HCT116 (cell line): ENCODE results near the gene IL17RA. TPM values are rescaled to one million over a fixed set of nuclear protein-coding genes. Genes with fewer than 3 reads are reported as not detected.

Experiments used
- ATAC-seq: fragments of 200-7000 bp; cut with Tn5 transposase; 2 replicates; pipeline ENCODE4 v1.9.1; 2020; ENCODE audit warnings: mild to moderate bottlenecking, moderate library complexity
- BruUV-seq: library from RNA; stranded (reverse); fragments of 400-500 nt; replicated peaks from 2 replicates; lab custom pipeline; 2021; lab: Mats Ljungman, UMichigan
- CTCF ChIA-PET: fragments of 300-600 bp; sonication (Branson Sonifier 250); formaldehyde crosslinking; loops from one replicate; lab custom pipeline; 2021; ENCODE audit warnings: antibody characterized with exemption; lab: Charles Lee
- POLR2A ChIA-PET: fragments of 300-600, 350-600 bp; sonication (Branson Sonifier 250); formaldehyde crosslinking; loops from one replicate; lab custom pipeline; 2021; ENCODE audit warnings: antibody characterized with exemption; lab: Charles Lee
- RAD21 ChIA-PET, 2 experiments: fragments of 300-600 bp; sonication (Branson Sonifier 250); formaldehyde crosslinking; loops; one replicate each; lab custom pipeline; 2023; ENCODE audit warnings: low total read pairs in 2 of 2; ENCODE audit not compliant: uncharacterized antibody in 2 of 2, unreplicated experiment in 2 of 2, low non-redundant PET in 1 of 2; lab: Charles Lee
- DNase-seq: peaks from one replicate; pipeline ENCODE4 v3.0.0-alpha.2; 2010; ENCODE audit warnings: low read depth, low spot score
- H2AFZ ChIP-seq: fragments of 200-600 bp; shearing (Covaris generic), sonication (generic); 2 replicates; pipeline ENCODE4 v1.6.1; 2017; ENCODE audit warnings: low read depth, mixed run types, mixed read lengths, antibody characterized with exemption, low read length; ENCODE audit not compliant: poor library complexity, severe bottlenecking
- H3K27ac ChIP-seq: 2 replicates; pipeline ENCODE4 v1.5.1; 2012; ENCODE audit warnings: low read depth, low read length
- H3K27me3 ChIP-seq: fragments of 200-600 bp; sonication (generic); 2 replicates; pipeline ENCODE4 v1.6.1; 2016; ENCODE audit warnings: mixed run types, low read length, mixed read lengths; ENCODE audit not compliant: insufficient read depth
- H3K36me3 ChIP-seq, 2 experiments: fragments of 200-500 bp in 1 of 2; fragments of 200-600 bp in 1 of 2; sonication (Bioruptor generic) in 1 of 2; sonication (generic) in 1 of 2; 2 replicates each; pipeline versions ENCODE4 v1.5.1 to v1.6.1; 2014 to 2016; ENCODE audit warnings: low read length in 2 of 2, inconsistent platforms in 1 of 2, mixed read lengths in 1 of 2, mixed run types in 1 of 2; ENCODE audit not compliant: insufficient read depth in 2 of 2, control insufficient read depth in 1 of 2
- H3K4me1 ChIP-seq, 2 experiments: fragments of 200-600 bp in 1 of 2; sonication (generic) in 1 of 2; 2 replicates each; pipeline versions ENCODE4 v1.5.1 to v1.6.1; 2012 to 2017; ENCODE audit warnings: low read length in 2 of 2, inconsistent platforms in 1 of 2, mild to moderate bottlenecking in 1 of 2, mixed read lengths in 1 of 2, mixed run types in 1 of 2, moderate library complexity in 1 of 2; ENCODE audit not compliant: insufficient read depth in 2 of 2, control insufficient read depth in 1 of 2
- H3K4me2 ChIP-seq: fragments of 200-600 bp; sonication (generic); 2 replicates; pipeline ENCODE4 v1.6.1; 2017; ENCODE audit warnings: mixed run types, low read length, mixed read lengths
- H3K4me3 ChIP-seq, 2 experiments: fragments of 200-600 bp in 1 of 2; sonication (generic) in 1 of 2; replicated peaks in 1 of 2; 2 replicates each; pipeline ENCODE4 v1.5.1; 2011 to 2016; ENCODE audit warnings: low read length in 2 of 2, control low read depth in 1 of 2, low read depth in 1 of 2, mild to moderate bottlenecking in 1 of 2, mixed read lengths in 1 of 2, mixed run types in 1 of 2
- H3K79me2 ChIP-seq: fragments of 200-600 bp; sonication (generic); 2 replicates; pipeline ENCODE4 v1.6.1; 2017; ENCODE audit warnings: mild to moderate bottlenecking, mixed run types, low read length, moderate library complexity, mixed read lengths; ENCODE audit not compliant: insufficient read depth
- H3K9ac ChIP-seq: fragments of 200-600 bp; sonication (generic); 2 replicates; pipeline ENCODE4 v1.6.1; 2016; ENCODE audit warnings: low read length, mixed read lengths
- H3K9me2 ChIP-seq: fragments of 200-600 bp; sonication (generic), shearing (Covaris generic); 2 replicates; pipeline ENCODE4 v1.6.1; 2017; ENCODE audit warnings: mixed run types, mild to moderate bottlenecking, moderate library complexity; ENCODE audit not compliant: insufficient read depth
- H3K9me3 ChIP-seq, 2 experiments: fragments of 200-500 bp in 1 of 2; fragments of 200-600 bp in 1 of 2; sonication (Bioruptor generic) in 1 of 2; sonication (generic) in 1 of 2; 2 replicates each; pipeline ENCODE4 v1.6.1; 2014 to 2017; ENCODE audit warnings: low read length in 2 of 2, mixed read lengths in 2 of 2, inconsistent platforms in 1 of 2, low read depth in 1 of 2, mild to moderate bottlenecking in 1 of 2, mixed run types in 1 of 2, moderate library complexity in 1 of 2; ENCODE audit not compliant: control insufficient read depth in 1 of 2, insufficient read depth in 1 of 2
- H4K20me1 ChIP-seq: fragments of 200-600 bp; sonication (generic), shearing (Covaris generic); 2 replicates; pipeline ENCODE4 v1.6.1; 2017; ENCODE audit warnings: mixed run types, mild to moderate bottlenecking, moderate library complexity; ENCODE audit not compliant: insufficient read depth
- ATF3 ChIP-seq: IDR thresholded peaks from 2 replicates; pipeline ENCODE4 v1.6.1; 2012
- CEBPB ChIP-seq: IDR thresholded peaks from 2 replicates; pipeline ENCODE4 v1.6.1; 2012; ENCODE audit warnings: low read depth
- EGR1 ChIP-seq: IDR thresholded peaks from 2 replicates; pipeline ENCODE4 v1.6.1; 2012; ENCODE audit warnings: low read depth
- ELF1 ChIP-seq: IDR thresholded peaks from 2 replicates; pipeline ENCODE4 v1.6.1; 2012; ENCODE audit warnings: low read depth, borderline replicate concordance
- EZH2 ChIP-seq: fragments of 200-600 bp; sonication (generic); IDR thresholded peaks from 2 replicates; pipeline ENCODE4 v1.6.1; 2017; ENCODE audit warnings: antibody characterized with exemption, mixed run types
- EZH2phosphoT487 ChIP-seq: fragments of 200-600 bp; IDR thresholded peaks from 2 replicates; pipeline ENCODE4 v1.6.1; 2018; ENCODE audit warnings: antibody characterized with exemption, borderline replicate concordance
- FOSL1 ChIP-seq: IDR thresholded peaks from 2 replicates; pipeline ENCODE4 v1.6.1; 2012; ENCODE audit warnings: low read depth
- JUND ChIP-seq: IDR thresholded peaks from 2 replicates; pipeline ENCODE4 v1.6.1; 2012
- MAX ChIP-seq: IDR thresholded peaks from 2 replicates; pipeline ENCODE4 v1.6.1; 2012
- POLR2A ChIP-seq: IDR thresholded peaks from 2 replicates; pipeline ENCODE4 v1.7.0; 2011; ENCODE audit warnings: borderline replicate concordance; ENCODE audit not compliant: insufficient read depth, insufficient read length; ENCODE audit errors: extremely low read depth
- POLR2AphosphoS5 ChIP-seq: IDR thresholded peaks from 2 replicates; pipeline ENCODE4 v1.6.1; 2011; ENCODE audit warnings: mild to moderate bottlenecking, low read depth, low read length, moderate library complexity
- SIN3A ChIP-seq: IDR thresholded peaks from 2 replicates; pipeline ENCODE4 v1.6.1; 2012; ENCODE audit warnings: low read depth
- SP1 ChIP-seq: IDR thresholded peaks from 2 replicates; pipeline ENCODE4 v1.6.1; 2012; ENCODE audit warnings: low read depth
- SRF ChIP-seq: IDR thresholded peaks from 2 replicates; pipeline ENCODE4 v1.6.1; 2012; ENCODE audit warnings: low read depth
- ZBTB33 ChIP-seq: IDR thresholded peaks from 2 replicates; pipeline ENCODE4 v1.6.1; 2011; ENCODE audit warnings: mild to moderate bottlenecking, low read length, moderate library complexity; ENCODE audit not compliant: insufficient replicate concordance; ENCODE audit errors: extremely low read depth
- ZFX ChIP-seq: fragments of 450-650 bp; IDR thresholded peaks from 2 replicates; pipeline ENCODE4 v1.6.1; 2017
- ZNF274 ChIP-seq: fragments of 200-500 bp; sonication (Bioruptor generic); IDR thresholded peaks from 2 replicates; pipeline ENCODE4 v1.6.1; 2014; ENCODE audit warnings: mild to moderate bottlenecking, low read depth, low read length, inconsistent platforms
- intact Hi-C: fragments of 100-400 bp; cut with micrococcal nuclease; formaldehyde crosslinking; loops from 2 replicates; pipeline ENCODE4 v1.10.0; 2022
- total RNA-seq: library from RNA; stranded (reverse); gene quantifications from one replicate; pipeline ENCODE4 v1.2.1, GENCODE V29; 2021; ENCODE audit not compliant: unreplicated experiment

IL17RA gene
- total RNA-seq, 1 experiment from 2014 or later, result 17.3 TPM

GRCh38 chr22:17120711-17121232, 36.0 kb downstream of the IL17RA start:
- no TSS peak for BruUV-seq
- ChIA-PET POLR2A (no interaction called here), RAD21 (no interaction called here), CTCF (no interaction called here)
- Histone ChIP-seq H3K9me2 (no peaks in the 10 kb centered on the region), H3K36me3 (no peaks in the 10 kb centered on the region), H4K20me1 (no peaks in the 10 kb centered on the region), H3K79me2 (no peaks in the 10 kb centered on the region), H3K9me3 (no peaks in the 10 kb centered on the region), H2AFZ (no peak overlapping the region), H3K27ac (no peak overlapping the region), H3K27me3 (no peaks in the 10 kb centered on the region), H3K4me2 (no peak overlapping the region), H3K9ac (no peak overlapping the region), H3K4me1 (no peaks in the 10 kb centered on the region), H3K4me3 (no peak overlapping the region)
- intact Hi-C loops, result no loop called here
- TF ChIP-seq JUND (no peak), CEBPB (no peak), SIN3A (no peak), ZNF274 (no peak), FOSL1 (no peak), ZBTB33 (no peak), POLR2AphosphoS5 (no peak), ATF3 (no peak), POLR2A (no peak), SRF (no peak), EZH2phosphoT487 (no peak), SP1 (no peak), EZH2 (no peak), MAX (no peak), ZFX (no peak), ELF1 (no peak), EGR1 (no peak)
- DNase-seq, result no peak
- no peak for ATAC-seq
